K562 (cell line): ENCODE results near the gene GPRIN2. TPM values are rescaled to one million over a fixed set of nuclear protein-coding genes. Genes with fewer than 3 reads are reported as not detected.
A peak's percentile ranks its signal among the peaks of the same experiment; 100 is the strongest.

Experiments
- ATAC-seq: fragments of 200-7000 bp; cut with Tn5 transposase; 3 replicates; pipeline ENCODE4 v1.9.1; 2020; ENCODE audit warnings: moderate library complexity
- BruUV-seq: library from RNA; stranded (reverse); fragments of 400-500 nt; replicated peaks from 2 replicates; lab custom pipeline; 2021; lab: Mats Ljungman, UMichigan
- CTCF ChIA-PET: fragments of 300-600 bp; formaldehyde crosslinking; extraction: SDS; loops from one replicate; lab custom pipeline; 2021; ENCODE audit warnings: low intra/inter-chr PET ratio; lab: Yijun Ruan, JAX
- POLR2A ChIA-PET: fragments of 300-600, 350-650 bp; sonication (Branson Sonifier 250); formaldehyde crosslinking; extraction: SDS; loops from one replicate; lab custom pipeline; 2021; ENCODE audit warnings: antibody characterized with exemption, inconsistent platforms; lab: Yijun Ruan, JAX
- DNase-seq, 4 experiments: peaks; one replicate each; pipeline versions ENCODE4 v3.0.0 to v3.0.0-alpha.2; 2011 to 2018; ENCODE audit warnings: low spot score in 3 of 4, mixed read lengths in 3 of 4; ENCODE audit errors: extremely low read depth in 1 of 4
- FAIRE-seq: peaks from 2 replicates; lab custom pipeline; 2011; peaks lifted over from hg19 to GRCh38; lab: Jason Lieb, UNC
- H2AFZ ChIP-seq: 2 replicates; pipeline ENCODE4 v1.6.0; 2011; ENCODE audit warnings: low read depth, low read length, control low read depth, inconsistent platforms
- H3K27ac ChIP-seq: fragments of 200-600 bp; 3 replicates; pipeline ENCODE4 v1.8.0; 2011; ENCODE audit warnings: low read depth, mild to moderate bottlenecking, control low read depth, inconsistent platforms, low read length, moderate library complexity, mixed read lengths; ENCODE audit errors: extremely low read depth
- H3K27me3 ChIP-seq, 2 experiments: fragments of 300-600 bp in 1 of 2; 2 replicates in 1 of 2; 3 replicates in 1 of 2; pipeline versions ENCODE4 v1.6.0 to v1.8.0; 2011; ENCODE audit warnings: inconsistent platforms in 2 of 2, low read length in 2 of 2, mild to moderate bottlenecking in 1 of 2, mixed read lengths in 1 of 2, moderate library complexity in 1 of 2; ENCODE audit not compliant: control insufficient read depth in 2 of 2, insufficient read depth in 2 of 2
- H3K36me3 ChIP-seq: fragments of 300-600 bp; 3 replicates; pipeline ENCODE4 v1.8.0; 2011; ENCODE audit warnings: mild to moderate bottlenecking, low read length, inconsistent platforms; ENCODE audit not compliant: control insufficient read depth, insufficient read depth
- H3K4me1 ChIP-seq, 2 experiments: fragments of 200-600 bp in 1 of 2; replicated peaks in 1 of 2; 2 replicates in 1 of 2; 3 replicates in 1 of 2; pipeline versions ENCODE4 v1.5.1 to v1.8.0; 2011; ENCODE audit warnings: inconsistent platforms in 2 of 2, low read length in 2 of 2, mild to moderate bottlenecking in 1 of 2, mixed read lengths in 1 of 2, moderate library complexity in 1 of 2; ENCODE audit not compliant: control insufficient read depth in 2 of 2, insufficient read depth in 2 of 2
- H3K4me2 ChIP-seq: 2 replicates; pipeline ENCODE4 v1.6.1; 2011; ENCODE audit warnings: low read length, control low read depth, inconsistent platforms, mixed read lengths; ENCODE audit not compliant: insufficient read depth
- H3K4me3 ChIP-seq: fragments of 200-600 bp; sonication (generic), shearing (Covaris generic); 2 replicates; pipeline ENCODE4 v1.5.1; 2016; ENCODE audit warnings: control low read depth, inconsistent platforms
- H3K79me2 ChIP-seq: fragments of 200-600 bp; 3 replicates; pipeline ENCODE4 v1.8.0; 2011; ENCODE audit warnings: low read length, inconsistent platforms; ENCODE audit not compliant: control insufficient read depth, insufficient read depth
- H3K9ac ChIP-seq, 2 experiments: 2 replicates each; pipeline versions ENCODE4 v1.6.0 to v1.6.1; 2011; ENCODE audit warnings: low read depth in 2 of 2, low read length in 2 of 2, control low read depth in 1 of 2, inconsistent platforms in 1 of 2, mild to moderate bottlenecking in 1 of 2, mixed read lengths in 1 of 2; ENCODE audit not compliant: insufficient read depth in 1 of 2
- H3K9me1 ChIP-seq: one replicate; pipeline ENCODE4 v1.6.0; 2011; ENCODE audit warnings: inconsistent platforms, mild to moderate bottlenecking, low read length, moderate library complexity; ENCODE audit not compliant: control insufficient read depth, insufficient read depth
- H3K9me3 ChIP-seq: replicated peaks from 2 replicates; pipeline ENCODE4 v1.5.1; 2011; ENCODE audit warnings: low read depth, low read length, inconsistent platforms; ENCODE audit not compliant: control insufficient read depth, insufficient read depth
- H4K20me1 ChIP-seq: replicated peaks from 2 replicates; pipeline ENCODE4 v1.6.1; 2011; ENCODE audit warnings: low read length, inconsistent platforms, mixed read lengths; ENCODE audit not compliant: control insufficient read depth, insufficient read depth
- ARID2 ChIP-seq: fragments of 450-650 bp; IDR thresholded peaks from 2 replicates; pipeline ENCODE4 v1.6.1; 2017; ENCODE audit warnings: antibody characterized with exemption, mild to moderate bottlenecking
- ATF1 ChIP-seq, 2 experiments: fragments of 450-650 bp in 1 of 2; IDR thresholded peaks; 2 replicates each; pipeline ENCODE4 v1.6.1; 2016; ENCODE audit warnings: missing compliant biosample characterization in 1 of 2, missing genetic modification characterization in 1 of 2
- WGBS: fragments of 100-300 bp; shearing (Covaris generic); methylation state at CpG from one replicate; pipeline ENCODE4 v1.1.6; 2016; ENCODE audit warnings: low coverage, mixed read lengths; ENCODE audit not compliant: insufficient coverage; ENCODE audit errors: missing lambda C conversion rate; 5-methylcytosine and 5-hydroxymethylcytosine counted together
- in situ Hi-C: fragments of 300-500 bp; cut with MboI; formaldehyde crosslinking; loops from 4 replicates; pipeline ENCODE4 v1.15.0; 2018; ENCODE audit warnings: inconsistent platforms, mixed read lengths
- intact Hi-C: fragments of 100-400 bp; cut with micrococcal nuclease; formaldehyde crosslinking; loops from 2 replicates; pipeline ENCODE4 v1.14.2; 2022
- polyA plus RNA-seq, 8 experiments: library from polyadenylated mRNA; depleted of rRNA in 4 of 8; stranded (reverse) in 5 of 8; unstranded in 3 of 8; fragments of >200 nt; fragmentation: Nextera tagmentation in 2 of 8; fragmentation: Illumina TruSeq in 1 of 8; extraction: Ambion mirVana in 2 of 8; extraction: Trizol in 1 of 8; gene quantifications; 2 replicates each; pipeline versions ENCODE4 v1.2.1 to v1.2.3, GENCODE V29; 2011 to 2014; ENCODE audit warnings: inconsistent platforms in 1 of 8, missing spikeins in 1 of 8
- total RNA-seq, 7 experiments: library from RNA; depleted of rRNA in 6 of 7; stranded (reverse); fragments of >200 nt in 6 of 7; fragmentation: Illumina TruSeq in 2 of 7; extraction: Trizol in 2 of 7; gene quantifications; 2 replicates each; pipeline versions ENCODE4 v1.2.1 to v1.2.3, GENCODE V29; 2011 to 2021; ENCODE audit warnings: low replicate concordance in 1 of 7

GPRIN2 gene
- total and polyA plus RNA-seq, 9 of the 15 experiments (the other 6 are each of a cell fraction or from before 2014, with no cell fraction given), result not detected

DNA sequence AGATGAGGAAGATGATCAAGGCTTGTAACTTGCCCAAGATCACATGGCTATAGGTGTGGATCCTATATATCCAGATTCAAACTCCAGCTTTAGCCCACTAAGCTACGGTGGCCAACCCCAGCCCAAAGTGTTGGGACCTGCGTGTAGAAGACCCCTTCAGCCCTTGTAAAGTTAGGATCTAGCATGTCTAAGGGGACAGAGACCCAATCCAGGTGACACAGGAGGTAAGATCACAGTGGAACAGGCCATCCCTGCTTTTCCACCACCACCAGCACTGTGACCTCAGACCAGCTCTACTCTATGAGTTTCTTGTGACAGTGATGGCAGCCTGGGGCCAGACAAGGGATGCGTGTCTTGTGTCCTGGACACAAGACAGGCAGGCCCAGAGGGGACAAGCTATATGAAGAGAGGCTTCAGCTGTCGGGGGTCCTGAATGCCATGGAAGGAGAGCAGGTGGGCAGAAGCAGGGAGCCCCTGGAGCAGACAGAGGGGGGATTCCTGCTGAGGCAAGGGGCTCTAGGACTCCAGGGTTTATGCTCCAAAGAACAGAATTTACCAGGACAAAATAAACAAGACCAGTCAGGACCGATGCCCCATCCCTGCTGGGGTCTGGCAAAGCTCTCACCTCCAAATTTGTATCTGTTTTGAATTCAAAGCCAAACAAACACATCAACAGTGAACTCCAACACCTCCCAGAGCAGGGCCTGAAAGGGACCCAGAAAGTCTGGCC is 10.4 kb downstream of the GPRIN2 start:
- no peak for FAIRE-seq
- H3K27ac ChIP-seq, result no peak overlapping the region
- TF ChIP-seq ARID2 (no peak), ATF1 (CRISPR knock-in tag; IDR thresholded peaks at IDR 0.05) (0 out of 2 replicates have a peak, but pooled peaks have one; percentile 6), ATF1 (tag; IDR thresholded peaks at IDR 0.05) (no peak)
- TF ChIP-seq, all 486 proteins: peak for 1
- H3K4me3 ChIP-seq, result no peak overlapping the region
- H2AFZ ChIP-seq, result no peak overlapping the region
- H3K9me3 ChIP-seq, result no peaks in the 10 kb centered on the region
- ATAC-seq, result no peak
- H3K4me2 ChIP-seq, result no peak overlapping the region
- peaks cover 51% of the 10 kb centered on the region for H4K20me1 ChIP-seq
- H3K9me1 ChIP-seq, result no peaks in the 10 kb centered on the region
- H3K27me3 ChIP-seq, result peaks cover 37 to 80% of the 10 kb centered on the region in 2 experiments; a peak in 4 of 5 replicates
- no peak overlapping the region for H3K9ac ChIP-seq
- peaks cover 4 to 25% of the 10 kb centered on the region in 2 experiments; a peak in 4 of 5 replicates for H3K4me1 ChIP-seq
- no peak for DNase-seq
- WGBS, result 0% methylated on average over 5 of the region's 5 CpGs
- in situ Hi-C loops (no loop called here), intact Hi-C loops (no loop called here)
- ChIA-PET POLR2A (interaction anchor here (0.6 kb wide), 1 partner anchor 9 kb away, joined by 3 read pairs; no protein-coding TSS in a partner anchor), CTCF (interaction anchor here (1.1 kb wide), 1 partner anchor 317 kb away, joined by 4 read pairs; no protein-coding TSS in a partner anchor)
- H3K79me2 ChIP-seq, result no peaks in the 10 kb centered on the region
- BruUV-seq, result no TSS peak
- H3K36me3 ChIP-seq, result no peaks in the 10 kb centered on the region
